ENCODE measurements around the gene DEFB131A. TPM values are rescaled to one million over a fixed set of nuclear protein-coding genes. Genes with fewer than 3 reads are reported as not detected.
A peak's percentile ranks its signal among the peaks of the same experiment; 100 is the strongest.
"Not testable (repeated sequence)": the region's sequence is repeated elsewhere in the genome, so short reads cannot be mapped to it uniquely, and the experiment has no call there.

Gene DEFB131A
- total and polyA plus RNA-seq, 10 donors, result not detected

DNA sequence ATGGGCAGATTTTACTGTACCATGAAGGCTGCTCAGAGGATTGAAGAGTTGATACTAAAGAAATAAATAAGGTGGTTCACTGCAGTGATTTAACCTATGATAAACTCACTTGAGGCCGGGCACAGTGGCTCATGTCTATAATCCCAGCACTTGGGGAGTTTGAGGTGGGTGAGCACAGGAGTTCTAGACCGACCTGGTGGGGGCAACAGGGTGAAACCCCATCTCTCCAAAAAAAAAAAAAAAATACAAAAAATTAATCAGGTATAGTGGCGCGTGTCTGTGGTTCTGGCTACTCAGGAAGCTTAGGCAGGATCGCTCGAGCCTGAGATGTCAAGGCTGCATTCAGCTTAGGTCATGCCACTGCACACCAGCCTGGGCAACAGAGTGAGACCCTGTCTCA is 467 bp downstream of the DEFB131A start:
- H3K4me3 ChIP-seq; H3K36me3 ChIP-seq; H3K4me1 ChIP-seq; H3K27me3 ChIP-seq (replicated peaks in 1 of 7); intact Hi-C loops (cut with DNase I; ENCODE audit: low total_unique reads); DNase-seq; H3K9me3 ChIP-seq; H3K27ac ChIP-seq: not testable (repeated sequence)
- 75 to 87% (median 82%) methylated on average over 6 of the region's 6 CpGs for WGBS, 5 donors

DNA sequence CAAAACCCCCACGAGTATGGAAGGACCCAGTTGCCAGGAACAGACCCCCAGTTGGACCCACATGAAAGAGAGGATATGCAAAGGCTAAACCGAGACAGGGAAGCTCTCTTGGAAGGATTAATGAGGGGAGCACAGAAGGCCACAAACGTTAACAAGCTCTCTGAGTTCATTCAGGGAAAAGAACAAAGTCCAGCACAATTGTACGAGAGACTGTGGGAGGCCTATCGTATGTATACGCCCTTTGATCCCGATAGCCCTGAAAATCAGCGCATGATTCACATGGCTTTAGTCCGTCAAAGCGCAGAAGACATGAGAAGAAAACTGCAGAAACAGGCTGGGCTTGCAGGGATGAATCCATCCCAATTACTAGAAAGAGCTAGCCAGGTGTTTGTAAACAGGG is 8.0 kb downstream of the DEFB131A start:
- intact Hi-C loops (cut with DNase I; ENCODE audit: low total_unique reads); H3K36me3 ChIP-seq; H3K9me3 ChIP-seq; H3K27ac ChIP-seq; H3K27me3 ChIP-seq (replicated peaks in 1 of 7); H3K4me1 ChIP-seq; H3K4me3 ChIP-seq; DNase-seq: not testable (repeated sequence)
- WGBS, 5 donors, result 74 to 88% (median 82%) methylated on average over 10 of the region's 10 CpGs

DNA sequence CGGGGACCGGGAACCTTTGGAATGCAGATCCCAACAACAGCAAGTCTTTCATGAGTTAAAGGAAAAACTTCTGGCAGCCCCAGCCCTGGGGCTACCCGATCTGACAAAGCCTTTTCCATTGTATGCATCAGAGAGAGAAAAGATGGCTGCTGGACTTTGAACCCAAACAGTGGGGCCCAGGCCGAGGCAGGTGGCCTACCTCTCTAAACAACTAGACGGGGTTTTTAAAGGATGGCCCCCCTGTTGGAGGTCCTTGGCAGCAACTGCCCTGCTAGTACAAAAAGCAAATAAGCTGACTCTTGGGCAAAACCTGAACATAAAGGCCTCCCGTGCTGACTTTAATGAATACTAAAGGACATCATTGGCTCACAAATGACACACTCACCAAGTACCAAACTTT is 10.1 kb downstream of the DEFB131A start:
- intact Hi-C loops (cut with DNase I; ENCODE audit: low total_unique reads); H3K9me3 ChIP-seq; H3K4me3 ChIP-seq; H3K27me3 ChIP-seq (replicated peaks in 1 of 7); H3K4me1 ChIP-seq; H3K36me3 ChIP-seq; H3K27ac ChIP-seq: not testable (repeated sequence)
- peak; percentile 58 for DNase-seq
- WGBS, 5 donors, result 72 to 88% (median 84%) methylated on average over 6 of the region's 6 CpGs

DNA sequence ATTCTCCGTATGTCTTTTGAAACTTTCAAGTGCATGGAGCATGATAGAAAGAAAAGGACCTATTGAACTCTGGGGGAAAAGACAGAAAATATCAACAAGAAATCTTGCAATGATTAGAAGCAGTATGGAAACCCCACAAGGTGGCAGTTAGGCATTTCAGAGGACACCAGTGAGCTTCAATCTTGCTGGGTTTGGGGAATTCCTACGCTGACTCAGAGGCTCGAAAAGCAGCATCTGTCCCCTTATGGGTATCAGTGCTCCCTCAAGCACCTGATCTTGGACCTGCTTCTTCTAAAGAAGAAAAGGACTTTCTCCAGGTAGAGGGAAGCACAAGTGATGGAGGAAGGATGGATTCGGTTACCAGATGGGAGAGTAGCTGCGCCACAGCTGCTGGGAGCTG is 10.8 kb downstream of the DEFB131A start:
- H3K4me1 ChIP-seq; intact Hi-C loops (cut with DNase I; ENCODE audit: low total_unique reads); H3K27ac ChIP-seq; H3K27me3 ChIP-seq (replicated peaks in 1 of 7); H3K9me3 ChIP-seq; H3K36me3 ChIP-seq; H3K4me3 ChIP-seq; DNase-seq: not testable (repeated sequence)
- WGBS, 5 donors, result 66 to 89% (median 80%) methylated on average over 5 of the region's 5 CpGs

DNA sequence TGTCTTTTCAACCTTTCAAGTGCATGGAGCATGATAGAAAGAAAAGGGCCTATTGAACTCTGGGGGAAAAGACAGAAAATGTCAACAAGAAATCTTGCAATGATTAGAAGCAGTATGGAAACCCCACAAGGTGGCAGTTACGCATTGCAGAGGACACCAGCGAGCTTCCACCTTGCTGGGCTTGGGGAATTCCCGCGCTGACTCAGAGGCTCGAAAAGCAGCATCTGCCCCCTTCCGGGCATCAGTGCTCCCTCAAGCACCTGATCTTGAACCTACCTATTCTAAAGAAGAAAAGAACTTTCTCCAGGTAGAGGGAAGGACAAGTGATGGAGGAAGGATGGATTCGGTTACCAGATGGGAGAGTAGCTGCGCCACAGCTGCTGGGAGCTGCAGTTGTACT is 35.3 kb downstream of the DEFB131A start:
- 52 to 60% (median 58%) methylated on average over 8 of the region's 8 CpGs; no CpG with 5 or more reads in 2 of the 5 donors for WGBS, 5 donors
- H3K4me1 ChIP-seq; H3K4me3 ChIP-seq; DNase-seq; intact Hi-C loops (cut with DNase I; ENCODE audit: low total_unique reads); H3K36me3 ChIP-seq; H3K9me3 ChIP-seq; H3K27me3 ChIP-seq (replicated peaks in 1 of 7); H3K27ac ChIP-seq: not testable (repeated sequence)

DNA sequence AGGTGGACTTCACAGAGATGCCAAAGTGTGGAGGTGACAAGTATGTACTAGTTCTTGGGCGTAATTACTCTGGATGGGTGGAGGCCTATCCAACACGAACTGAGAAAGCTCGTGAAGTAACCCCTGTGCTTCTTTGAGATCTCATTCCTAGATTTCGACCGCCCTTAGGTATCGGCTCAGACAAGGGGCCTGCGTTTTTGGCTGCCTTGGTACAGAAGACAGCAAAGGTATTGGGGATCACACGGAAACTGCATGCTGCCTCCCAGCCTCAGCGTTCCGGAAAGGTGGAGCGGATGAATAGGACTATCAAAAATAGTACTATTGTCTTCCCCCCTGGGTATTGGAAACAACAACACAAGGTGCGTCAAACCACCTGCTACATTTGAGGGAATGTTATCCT is 35.9 kb downstream of the DEFB131A start:
- DNase-seq; intact Hi-C loops (cut with DNase I; ENCODE audit: low total_unique reads); H3K27me3 ChIP-seq (replicated peaks in 1 of 7); H3K9me3 ChIP-seq; H3K4me1 ChIP-seq; H3K36me3 ChIP-seq; H3K4me3 ChIP-seq; H3K27ac ChIP-seq: not testable (repeated sequence)
- 85 to 93% (median 89%) methylated on average over 12 of the region's 12 CpGs for WGBS, 5 donors

DNA sequence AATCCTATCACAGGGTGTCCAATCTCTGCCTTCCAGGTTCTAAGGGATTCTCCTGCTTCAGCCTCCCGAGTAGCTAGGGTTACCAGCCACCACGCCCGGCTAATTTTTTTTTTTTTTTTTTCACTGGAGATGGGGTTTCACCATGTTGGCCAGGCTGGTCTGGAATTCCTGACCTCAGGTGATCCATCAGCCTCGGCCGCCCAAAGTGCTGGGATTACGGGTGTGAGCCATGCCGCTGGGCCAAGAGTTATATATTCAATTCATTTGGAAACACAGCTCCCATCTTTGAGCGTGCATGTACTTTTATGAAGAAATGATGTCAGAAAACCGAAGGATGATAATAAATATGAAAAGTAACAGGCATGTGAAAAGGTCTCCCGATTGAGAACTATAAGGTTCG is 38.7 kb downstream of the DEFB131A start:
- H3K9me3 ChIP-seq; H3K4me3 ChIP-seq; H3K27me3 ChIP-seq (replicated peaks in 1 of 7); DNase-seq; H3K27ac ChIP-seq; H3K4me1 ChIP-seq; intact Hi-C loops (cut with DNase I; ENCODE audit: low total_unique reads); H3K36me3 ChIP-seq: not testable (repeated sequence)
- 87 to 92% (median 92%) methylated on average over 9 to 11 of the region's 11 CpGs for WGBS, 5 donors

DNA sequence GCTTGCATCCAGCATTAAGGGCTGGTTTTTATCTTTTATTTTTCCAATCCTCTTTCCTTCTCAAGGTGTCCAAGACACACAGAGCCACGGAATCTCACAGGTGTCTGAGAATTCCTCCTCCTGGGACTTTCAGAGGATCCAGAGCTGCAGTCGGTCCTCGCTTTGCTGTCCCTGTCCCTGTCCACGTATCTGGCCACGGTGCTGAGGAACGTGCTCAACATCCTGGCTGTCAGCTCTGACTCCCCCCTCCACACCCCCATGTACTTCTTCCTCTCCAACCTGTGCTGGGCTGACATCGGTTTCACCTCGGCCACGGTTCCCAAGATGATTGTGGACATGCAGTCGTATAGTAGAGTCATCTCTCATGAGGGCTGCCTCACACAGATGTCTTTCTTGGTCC is 39.5 kb downstream of the DEFB131A start:
- H3K4me1 ChIP-seq; H3K4me3 ChIP-seq; H3K27me3 ChIP-seq (replicated peaks in 1 of 7); H3K9me3 ChIP-seq; DNase-seq; H3K36me3 ChIP-seq; intact Hi-C loops (cut with DNase I; ENCODE audit: low total_unique reads); H3K27ac ChIP-seq: not testable (repeated sequence)
- WGBS, 5 donors, result 79 to 88% (median 85%) methylated on average over 10 of the region's 10 CpGs

DNA sequence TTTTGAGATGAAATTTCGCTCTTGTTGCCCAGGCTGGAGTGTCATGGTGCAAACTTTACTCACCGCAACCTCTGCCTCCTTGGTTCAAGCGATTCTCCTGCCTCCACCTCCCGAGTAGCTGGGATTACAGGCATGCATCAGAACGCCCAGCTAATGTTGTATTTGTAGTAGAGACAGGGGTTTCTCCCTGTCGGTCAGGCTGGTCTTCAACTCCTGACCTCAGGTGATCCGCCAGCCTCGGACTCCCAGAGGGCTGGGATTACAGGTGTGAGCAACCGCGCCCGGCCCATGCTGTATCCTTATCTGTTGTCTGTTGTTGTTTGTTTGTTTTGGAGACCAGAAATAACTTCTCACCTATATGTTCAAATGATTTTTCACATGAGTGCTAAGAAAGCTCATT is 42.7 kb downstream of the DEFB131A start:
- H3K36me3 ChIP-seq; H3K4me1 ChIP-seq; H3K27ac ChIP-seq; H3K9me3 ChIP-seq; H3K4me3 ChIP-seq; intact Hi-C loops (cut with DNase I; ENCODE audit: low total_unique reads); DNase-seq; H3K27me3 ChIP-seq (replicated peaks in 1 of 7): not testable (repeated sequence)
- 78 to 88% (median 81%) methylated on average over 11 of the region's 11 CpGs for WGBS, 5 donors

DNA sequence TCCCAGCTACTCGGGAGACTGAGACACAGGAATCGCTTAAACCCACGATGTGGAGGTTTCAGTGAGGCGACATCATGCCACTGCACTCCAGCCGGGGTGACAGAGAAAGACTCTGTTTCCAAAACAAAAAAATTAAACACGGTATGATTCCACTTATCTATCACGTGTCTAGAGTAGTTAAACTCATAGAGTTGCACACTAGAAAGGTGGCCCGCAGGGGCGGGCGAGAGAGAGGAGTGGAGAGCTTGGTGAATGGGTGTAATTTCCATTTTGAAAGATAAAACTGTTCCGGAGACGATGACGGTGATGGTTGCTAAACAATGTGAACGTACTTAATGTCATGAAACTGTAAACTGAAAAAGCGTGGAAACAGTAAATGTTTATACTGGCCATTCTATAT is 44.6 kb downstream of the DEFB131A start:
- DNase-seq; H3K4me3 ChIP-seq; H3K27me3 ChIP-seq (replicated peaks in 1 of 7); H3K4me1 ChIP-seq; H3K9me3 ChIP-seq; H3K36me3 ChIP-seq; H3K27ac ChIP-seq; intact Hi-C loops (cut with DNase I; ENCODE audit: low total_unique reads): not testable (repeated sequence)
- 86 to 96% (median 88%) methylated on average over 15 of the region's 15 CpGs for WGBS, 5 donors

DNA sequence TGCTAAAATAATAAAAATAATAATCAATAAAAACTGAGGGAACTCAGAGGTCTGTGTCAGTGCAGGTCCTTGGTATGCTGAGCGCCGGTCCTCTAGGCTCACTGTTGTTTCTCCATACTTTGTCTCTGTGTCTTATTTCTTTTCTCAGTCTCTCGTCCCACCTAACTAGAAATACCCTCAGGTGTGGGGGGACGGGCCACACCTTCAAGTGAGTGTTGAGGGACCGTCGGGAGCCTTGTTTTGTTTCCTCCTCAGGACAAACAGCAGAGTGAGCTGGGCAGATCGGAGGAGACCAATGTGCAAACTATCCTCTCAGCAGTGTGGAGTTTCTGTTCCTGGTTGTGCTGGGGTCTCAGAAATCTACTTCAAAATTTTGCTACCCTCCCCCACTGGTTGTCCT is 46.3 kb downstream of the DEFB131A start:
- H3K9me3 ChIP-seq; H3K4me3 ChIP-seq; H3K27ac ChIP-seq; H3K36me3 ChIP-seq; DNase-seq; intact Hi-C loops (cut with DNase I; ENCODE audit: low total_unique reads); H3K4me1 ChIP-seq: not testable (repeated sequence)
- H3K27me3 ChIP-seq (replicated peaks in 1 of 7), result peaks cover 0 to 13% (median 0%) of the 10 kb centered on the region in 7 donors
- WGBS, 5 donors, result 66 to 75% (median 69%) methylated on average over 7 of the region's 7 CpGs

DNA sequence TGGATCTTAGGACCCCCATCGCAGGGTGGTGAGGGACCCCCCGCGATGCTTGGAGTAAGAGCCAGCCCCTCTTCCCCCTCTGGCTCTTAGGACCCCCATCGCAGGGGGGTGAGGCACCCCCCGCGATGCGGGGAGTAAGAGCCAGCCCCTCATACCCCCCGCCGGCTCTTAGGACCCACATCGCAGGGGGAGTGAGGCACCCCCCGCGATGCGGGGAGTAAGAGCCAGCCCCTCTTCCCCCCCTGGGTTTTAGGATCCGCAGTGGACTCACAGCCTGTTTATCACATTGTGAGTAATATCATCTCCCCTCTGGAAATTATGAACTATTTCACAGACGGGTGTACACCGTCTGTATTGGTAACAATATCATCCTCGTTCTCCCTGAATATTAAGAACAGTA is 46.8 kb downstream of the DEFB131A start:
- H3K27ac ChIP-seq; H3K4me3 ChIP-seq; DNase-seq; H3K9me3 ChIP-seq; H3K4me1 ChIP-seq; intact Hi-C loops (cut with DNase I; ENCODE audit: low total_unique reads); H3K36me3 ChIP-seq: not testable (repeated sequence)
- 71 to 86% (median 84%) methylated on average over 8 to 17 of the region's 17 CpGs for WGBS, 5 donors
- peaks cover 0 to 14% (median 0%) of the 10 kb centered on the region in 7 donors for H3K27me3 ChIP-seq (replicated peaks in 1 of 7)
